PC-3 (cell line): Measurements from ENCODE around the gene ATAD3B. TPM values are rescaled to one million over a fixed set of nuclear protein-coding genes. Genes with fewer than 3 reads are reported as not detected.

Experiments used
- ATAC-seq: fragments of 200-7000 bp; cut with Tn5 transposase; 2 replicates; pipeline ENCODE4 v1.9.1; 2020; ENCODE audit warnings: mild to moderate bottlenecking, moderate library complexity
- BruUV-seq: library from RNA; stranded (reverse); fragments of 400-500 nt; replicated peaks from 2 replicates; lab custom pipeline; 2021; lab: Mats Ljungman, UMichigan
- CTCF ChIA-PET: fragments of 300-600 bp; sonication (Branson Sonifier 250); formaldehyde crosslinking; loops from one replicate; lab custom pipeline; 2022; ENCODE audit warnings: antibody characterized with exemption; lab: Charles Lee
- POLR2A ChIA-PET: fragments of 300-600 bp; sonication (Branson Sonifier 250); formaldehyde crosslinking; loops from one replicate; lab custom pipeline; 2022; ENCODE audit warnings: antibody characterized with exemption; ENCODE audit not compliant: unreplicated experiment; lab: Charles Lee
- DNase-seq: peaks from one replicate; pipeline ENCODE4 v3.0.0-alpha.2; 2015
- H2AFZ ChIP-seq: fragments of 300-600 bp; sonication (generic); 2 replicates; pipeline ENCODE4 v1.6.0; 2016; ENCODE audit warnings: antibody characterized with exemption, low read length
- H3F3A ChIP-seq: fragments of 300-600 bp; sonication (generic); one replicate; pipeline ENCODE4 v1.6.0; 2017; ENCODE audit warnings: antibody characterized with exemption, low read length, control low read depth, mild to moderate bottlenecking; ENCODE audit not compliant: unreplicated experiment
- H3K27ac ChIP-seq: fragments of 300-600 bp; sonication (generic); 2 replicates; pipeline ENCODE4 v1.5.1; 2016; ENCODE audit warnings: mild to moderate bottlenecking, low read length
- H3K27me3 ChIP-seq: fragments of 300-600 bp; sonication (generic); 2 replicates; pipeline ENCODE4 v1.6.1; 2016; ENCODE audit warnings: low read length, mixed read lengths
- H3K36me3 ChIP-seq: fragments of 300-600 bp; sonication (generic); 2 replicates; pipeline ENCODE4 v1.6.1; 2016; ENCODE audit warnings: low read depth, mixed run types, low read length, mixed read lengths
- H3K4me1 ChIP-seq: fragments of 300-600 bp; sonication (generic); 2 replicates; pipeline ENCODE4 v1.5.1; 2016; ENCODE audit warnings: low read length; ENCODE audit not compliant: insufficient read depth
- H3K4me2 ChIP-seq: fragments of 300-600 bp; sonication (generic); 2 replicates; pipeline ENCODE4 v1.6.0; 2016; ENCODE audit warnings: low read length
- H3K4me3 ChIP-seq: fragments of 300-600 bp; sonication (generic); 2 replicates; pipeline ENCODE4 v1.5.1; 2016; ENCODE audit warnings: mild to moderate bottlenecking, low read length, mixed read lengths
- H3K79me2 ChIP-seq: fragments of 300-600 bp; sonication (generic); 2 replicates; pipeline ENCODE4 v1.6.1; 2017; ENCODE audit warnings: low read length, mixed read lengths
- H3K9ac ChIP-seq: fragments of 300-600 bp; sonication (generic); 2 replicates; pipeline ENCODE4 v1.6.0; 2016; ENCODE audit warnings: mild to moderate bottlenecking, low read length
- H3K9me2 ChIP-seq: fragments of 300-600 bp; sonication (generic); replicated peaks from 2 replicates; pipeline ENCODE4 v1.6.1; 2016; ENCODE audit warnings: mixed run types, low read length, mixed read lengths
- H3K9me3 ChIP-seq: fragments of 300-600 bp; sonication (generic); 2 replicates; pipeline ENCODE4 v1.6.1; 2016; ENCODE audit warnings: low read length, mixed read lengths
- H4K20me1 ChIP-seq: fragments of 300-600 bp; sonication (generic); 2 replicates; pipeline ENCODE4 v1.6.1; 2016; ENCODE audit warnings: low read length, mixed read lengths
- CTCF ChIP-seq: fragments of 300-600 bp; sonication (generic); conservative IDR thresholded peaks from 2 replicates; pipeline ENCODE4 v1.5.1; 2017; ENCODE audit warnings: antibody characterized with exemption, low read depth, mild to moderate bottlenecking, low read length
- EZH2 ChIP-seq: fragments of 300-600 bp; sonication (generic); IDR thresholded peaks from one replicate; pipeline ENCODE4 v1.6.1; 2017; ENCODE audit warnings: antibody characterized with exemption, mild to moderate bottlenecking, low read length; ENCODE audit not compliant: unreplicated experiment
- EZH2phosphoT487 ChIP-seq: fragments of 300-600 bp; sonication (generic); IDR thresholded peaks from 2 replicates; pipeline ENCODE4 v1.6.1; 2018; ENCODE audit warnings: mild to moderate bottlenecking, antibody characterized with exemption, low read length, borderline replicate concordance
- intact Hi-C: fragments of 100-400 bp; cut with micrococcal nuclease; formaldehyde crosslinking; loops from 2 replicates; pipeline ENCODE4 v1.9.0; 2023
- total RNA-seq: library from RNA; depleted of rRNA; stranded (reverse); fragments of >200 nt; gene quantifications from 2 replicates; pipeline ENCODE4 v1.2.3, GENCODE V29; 2014

Gene ATAD3B
- total RNA-seq, 1 experiment from 2014 or later, result 140 TPM

DNA sequence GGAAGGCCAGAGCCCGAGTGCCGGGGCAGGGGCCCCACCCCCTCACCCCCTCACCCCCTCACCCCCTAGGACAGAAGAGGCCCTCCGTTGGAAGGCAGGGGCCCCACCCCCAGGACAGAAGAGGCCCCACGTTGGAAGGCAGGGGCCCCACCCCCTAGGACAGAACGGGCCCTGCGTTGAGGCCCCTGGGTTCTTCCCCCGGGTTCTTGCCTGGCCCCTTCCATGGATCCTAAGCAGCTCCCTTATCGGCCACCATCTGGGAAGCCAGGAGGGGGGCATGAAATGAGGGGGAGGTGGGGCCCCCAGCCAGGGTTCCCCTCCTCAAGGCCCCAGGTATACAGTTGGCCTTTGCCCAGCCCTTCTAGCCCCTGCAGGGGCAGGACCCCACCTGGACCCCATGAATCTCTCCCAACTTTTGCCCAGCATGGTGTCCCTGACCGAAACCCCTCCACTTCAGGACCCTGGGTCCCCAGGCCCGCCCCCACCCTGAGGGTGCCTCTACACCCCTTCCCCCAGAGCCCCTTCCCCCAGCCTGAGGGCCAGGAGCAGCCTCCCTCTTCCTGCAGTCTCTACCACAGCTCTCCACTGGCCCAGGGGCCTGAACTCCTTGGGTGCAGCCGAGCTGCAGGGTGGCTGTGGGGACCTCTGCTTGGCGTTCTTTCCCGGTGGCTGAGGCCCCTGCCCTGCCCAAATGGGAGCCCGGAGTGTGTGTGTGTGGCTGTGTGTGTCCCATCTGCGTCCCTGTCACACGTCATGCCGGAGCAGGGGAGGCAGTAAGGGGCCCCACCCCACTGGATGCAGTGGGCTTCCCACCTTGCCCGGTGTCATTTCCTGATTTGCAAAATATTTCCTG lies 40.3 kb upstream of the ATAD3B start:
- no peak overlapping the region for H3K4me3 ChIP-seq
- DNase-seq (no peak), ATAC-seq (no peak)
- TF ChIP-seq EZH2phosphoT487, result no peak
- TF ChIP-seq CTCF, result no peak
- H3K79me2 ChIP-seq, result peaks cover 4% of the 10 kb centered on the region
- no peaks in the 10 kb centered on the region for H3K27me3 ChIP-seq
- H3F3A ChIP-seq, result peaks cover 4% of the 10 kb centered on the region
- intact Hi-C loops, result no loop called here
- H3K4me2 ChIP-seq, result 0 out of 2 replicates have a peak overlapping the region, but pooled peaks have one; percentile 29
- no peaks in the 10 kb centered on the region for H4K20me1 ChIP-seq
- CTCF ChIA-PET, result interaction anchor here (0.7 kb wide), 1 partner anchor 33 kb away, joined by 3 read pairs; no protein-coding TSS in a partner anchor
- no peak overlapping the region for H3K27ac ChIP-seq
- no TSS peak for BruUV-seq
- H3K9me3 ChIP-seq, result no peaks in the 10 kb centered on the region
- H3K4me1 ChIP-seq, result peaks cover 42% of the 10 kb centered on the region
- H2AFZ ChIP-seq, result peak overlapping the region; percentile 35; the same call in 1 of the 2 replicates
- no peaks in the 10 kb centered on the region for H3K9me2 ChIP-seq
- POLR2A ChIA-PET, result no interaction called here
- no peaks in the 10 kb centered on the region for H3K36me3 ChIP-seq
- no peak overlapping the region for H3K9ac ChIP-seq

DNA sequence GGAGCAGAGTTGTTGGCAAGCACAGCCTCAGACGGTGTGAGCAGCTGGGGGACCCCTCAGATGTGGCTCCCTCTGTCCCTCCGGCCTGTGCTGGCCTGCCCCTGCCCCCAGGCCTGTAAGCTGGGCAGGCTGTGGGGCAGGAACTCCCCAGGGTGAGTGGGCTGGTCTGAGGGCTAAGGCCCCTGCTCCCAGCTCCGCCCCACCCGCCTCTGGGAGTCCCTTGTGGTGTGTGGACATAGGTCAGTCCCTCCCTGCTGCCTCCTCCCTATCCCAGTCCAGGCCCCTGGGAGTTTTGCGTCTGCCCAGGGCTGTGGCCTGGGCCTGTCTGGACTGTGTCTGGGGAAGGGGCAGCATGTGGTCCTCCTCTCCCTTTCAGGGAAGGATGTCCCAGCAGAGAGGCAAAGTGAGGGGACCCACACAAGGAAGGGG lies 39.7 kb upstream of the ATAD3B start:
- no peak overlapping the region for H3K4me3 ChIP-seq
- peak; percentile 4 for ATAC-seq
- POLR2A ChIA-PET, result no interaction called here
- H3K27ac ChIP-seq, result no peak overlapping the region
- no peak overlapping the region for H3K9ac ChIP-seq
- intact Hi-C loops, result no loop called here
- no peaks in the 10 kb centered on the region for H3K36me3 ChIP-seq
- TF ChIP-seq CTCF (no peak), EZH2phosphoT487 (no peak)
- H3K27me3 ChIP-seq, result no peaks in the 10 kb centered on the region
- H3F3A ChIP-seq, result peaks cover 4% of the 10 kb centered on the region
- H3K9me3 ChIP-seq, result no peaks in the 10 kb centered on the region
- peak; percentile 37 for DNase-seq
- peaks cover 48% of the 10 kb centered on the region for H3K4me1 ChIP-seq
- H3K79me2 ChIP-seq, result peaks cover 11% of the 10 kb centered on the region
- peak overlapping the region; percentile 35; the same call in 1 of the 2 replicates for H2AFZ ChIP-seq
- no TSS peak for BruUV-seq
- CTCF ChIA-PET, result interaction anchor here (0.7 kb wide), 1 partner anchor 33 kb away, joined by 3 read pairs; no protein-coding TSS in a partner anchor
- peak overlapping the region; percentile 29; the same call in 1 of the 2 replicates for H3K4me2 ChIP-seq
- no peaks in the 10 kb centered on the region for H3K9me2 ChIP-seq
- H4K20me1 ChIP-seq, result no peaks in the 10 kb centered on the region

GRCh38 chr1:1432274-1432950 lies 39.2 kb upstream of the ATAD3B start:
- Histone ChIP-seq H3K4me1 (peaks cover 48% of the 10 kb centered on the region), H3K4me3 (no peak overlapping the region), H2AFZ (no peak overlapping the region), H3K9me3 (no peaks in the 10 kb centered on the region), H3K9ac (no peak overlapping the region), H3K27me3 (no peaks in the 10 kb centered on the region), H3K79me2 (peaks cover 13% of the 10 kb centered on the region), H3F3A (peaks cover 4% of the 10 kb centered on the region), H3K36me3 (no peaks in the 10 kb centered on the region), H3K9me2 (no peaks in the 10 kb centered on the region), H3K27ac (peak overlapping the region; percentile 89; the same call in 1 of the 2 replicates), H3K4me2 (peak overlapping the region; percentile 78), H4K20me1 (no peaks in the 10 kb centered on the region)
- intact Hi-C loops, result no loop called here
- DNase-seq (no peak), ATAC-seq (no peak)
- CTCF ChIA-PET, result no interaction called here
- POLR2A ChIA-PET, result interaction anchor here (0.6 kb wide), 1 partner anchor 24 kb away, joined by 3 read pairs; no protein-coding TSS in a partner anchor
- no TSS peak for BruUV-seq
- TF ChIP-seq CTCF, result no peak
- no peak for TF ChIP-seq EZH2
- no peak for TF ChIP-seq EZH2phosphoT487
